Stromal cell of bone marrow (primary cell): ENCODE measurements around the gene ABCA13.

Experiments used
- DNase-seq: peaks from one replicate; pipeline ENCODE4 v3.0.0-alpha.2; 2012; ENCODE audit warnings: low read depth

Gene ABCA13

GRCh38 chr7:48428091-48428684 is 256.9 kb downstream of the ABCA13 start:
- DNase-seq, result no peak

- no peak for DNase-seq
These were observed 257.9 kb downstream of the ABCA13 start for GRCh38 chr7:48429117-48429516.

DNA sequence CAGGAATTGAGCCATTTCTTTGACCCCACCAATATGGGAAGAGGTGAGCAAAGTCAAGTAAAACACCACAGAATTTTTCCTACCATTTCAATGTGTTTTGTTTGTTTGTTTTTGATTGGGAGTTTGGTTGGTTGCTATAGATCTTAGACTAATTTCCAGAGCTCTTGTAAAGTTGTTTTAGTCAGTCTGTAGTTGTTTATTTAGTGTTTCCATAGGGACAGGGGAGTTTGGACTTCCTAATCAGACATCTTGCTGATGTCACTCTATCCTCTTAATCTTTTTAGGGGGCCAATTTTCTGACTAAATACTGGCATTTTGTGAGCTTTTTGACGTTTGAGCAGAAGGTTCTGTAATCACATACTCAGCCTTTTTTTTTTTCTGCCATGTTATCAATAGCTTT is 266.9 kb downstream of the ABCA13 start:
- DNase-seq, result no peak

- DNase-seq, result no peak
These were observed 270.7 kb downstream of the ABCA13 start for GRCh38 chr7:48441848-48442492.

DNA sequence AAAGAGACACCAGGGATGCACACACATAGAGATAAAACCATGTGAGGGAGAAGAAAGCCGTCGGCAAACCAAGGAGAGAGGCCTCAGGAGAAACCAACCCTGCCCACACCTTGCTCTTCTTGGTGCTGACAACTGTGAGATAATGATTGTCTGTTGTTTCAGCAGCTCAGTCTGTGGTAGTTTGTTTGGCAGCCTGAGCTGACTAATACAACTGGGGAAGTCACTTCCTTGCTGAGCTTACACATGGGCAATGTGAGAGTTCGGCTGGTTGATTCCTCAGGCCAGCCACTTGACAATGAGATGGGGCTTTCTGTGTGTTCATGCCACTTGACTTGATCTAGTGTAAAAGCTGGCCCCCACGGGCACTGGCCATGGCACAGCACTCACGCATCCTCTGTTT is 271.8 kb downstream of the ABCA13 start:
- no peak for DNase-seq

GRCh38 chr7:48446721-48447120 is 275.5 kb downstream of the ABCA13 start:
- DNase-seq, result no peak

DNA sequence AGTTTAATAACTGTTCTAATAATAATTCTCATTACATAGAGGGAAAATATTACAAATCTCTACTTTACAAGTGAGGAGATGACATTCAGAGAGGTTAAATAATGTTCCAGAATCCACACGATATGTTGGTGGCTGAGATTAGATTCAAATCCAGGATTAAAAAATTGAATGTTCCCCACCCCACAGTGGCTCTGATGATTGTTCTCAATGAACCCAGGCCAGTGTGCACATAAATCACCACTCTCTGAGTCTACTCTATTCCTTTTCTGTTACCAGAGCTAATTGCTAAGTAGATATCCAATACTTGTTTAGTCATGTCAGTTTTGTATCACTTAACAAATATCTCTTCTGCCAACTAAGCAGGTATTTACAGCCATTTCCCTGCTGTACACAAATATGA is 281.0 kb downstream of the ABCA13 start:
- no peak for DNase-seq

GRCh38 chr7:48454750-48455192 is 283.5 kb downstream of the ABCA13 start:
- no peak for DNase-seq

DNA sequence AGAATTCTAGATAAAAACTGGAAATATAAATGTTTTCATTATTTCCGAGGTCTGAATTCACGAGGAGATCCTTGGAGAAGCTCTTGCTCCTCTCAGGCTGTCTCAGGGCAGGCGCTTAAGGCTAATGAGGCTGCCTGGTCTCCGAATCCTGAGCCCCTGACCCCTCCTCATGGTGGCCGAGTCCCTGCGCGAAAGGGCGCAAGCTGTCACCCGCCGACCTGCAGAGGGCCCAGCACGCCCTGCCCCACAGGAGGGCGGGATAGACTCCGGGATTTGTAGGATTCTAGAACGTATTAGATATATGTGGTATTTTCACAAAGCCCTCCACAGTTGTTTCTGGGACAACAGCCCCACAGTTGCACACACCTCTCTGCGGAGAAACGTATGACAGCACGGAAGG is 284.1 kb downstream of the ABCA13 start:
- no peak for DNase-seq

- no peak for DNase-seq
These were observed 287.7 kb downstream of the ABCA13 start for GRCh38 chr7:48458701-48459524.

DNA sequence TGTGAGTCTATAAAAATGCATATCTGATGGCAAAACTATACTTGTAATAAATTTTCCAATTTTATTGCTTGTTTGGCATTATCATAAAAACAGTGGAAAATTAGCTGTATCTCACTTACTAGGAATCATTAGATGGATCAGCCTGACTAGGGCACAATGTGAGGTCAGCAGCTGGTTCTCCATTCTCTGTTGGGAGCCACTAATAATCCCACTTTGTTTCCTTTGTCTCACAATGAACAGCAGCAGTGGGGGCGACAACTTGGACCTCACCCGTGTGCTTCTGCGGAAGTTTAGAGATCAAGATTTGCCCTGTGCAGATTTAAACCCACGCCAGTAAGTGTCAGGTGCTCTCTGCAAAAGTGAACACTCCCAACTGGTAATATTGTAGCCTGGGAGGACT is 295.5 kb downstream of the ABCA13 start:
- no peak for DNase-seq

- DNase-seq, result no peak
These were observed 299.9 kb downstream of the ABCA13 start for GRCh38 chr7:48471196-48471595.

DNA sequence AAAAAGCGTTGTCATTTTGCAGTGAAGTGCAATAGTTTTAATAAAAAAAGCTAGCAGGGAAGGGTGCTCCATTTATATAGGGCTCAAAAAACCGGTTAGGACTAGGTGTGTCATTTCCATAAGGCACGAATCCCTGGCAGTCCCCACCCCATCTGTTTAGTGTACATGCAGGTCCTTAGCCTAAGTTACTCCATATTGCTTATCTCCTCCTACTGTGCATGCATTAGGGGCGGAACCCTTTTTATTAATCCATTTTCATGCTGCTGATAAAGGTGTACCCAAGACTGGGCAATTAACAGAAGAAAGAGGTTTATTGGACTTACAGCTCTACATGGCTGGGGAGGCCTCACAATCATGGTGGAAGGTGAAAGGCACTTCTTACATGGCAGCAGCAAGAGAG is 301.4 kb downstream of the ABCA13 start:
- no peak for DNase-seq

DNA sequence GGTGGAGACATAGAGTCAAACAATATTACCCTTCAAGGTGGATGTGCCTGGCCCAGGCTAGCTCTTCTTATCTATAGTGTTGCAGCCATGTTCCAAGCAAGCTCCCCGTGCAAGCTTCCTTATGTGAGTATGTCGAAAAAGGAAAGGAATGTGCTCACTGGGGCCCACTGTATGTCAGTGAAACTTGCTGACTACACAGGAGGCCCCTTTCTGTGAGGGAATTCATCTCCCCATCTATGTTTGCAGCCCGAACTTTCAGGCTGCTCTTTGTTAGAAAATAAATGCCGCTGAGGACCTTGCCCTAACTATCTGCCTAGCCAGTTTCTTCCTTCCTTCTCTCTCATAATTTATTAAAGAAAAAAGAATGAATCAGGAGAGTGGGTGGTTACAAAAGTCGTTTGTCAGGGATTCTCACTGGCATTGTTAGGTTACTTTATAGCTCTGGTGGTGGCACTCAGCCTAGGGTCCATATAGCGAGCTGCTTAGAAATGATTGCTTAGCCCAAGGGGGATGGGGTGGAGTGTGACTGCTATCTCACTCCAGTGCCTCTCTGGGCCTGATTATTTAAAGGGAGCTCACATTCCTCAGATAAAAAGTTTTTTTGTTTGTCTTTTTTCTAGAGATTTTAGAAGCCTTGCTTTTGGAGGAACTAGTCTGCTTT is 302.1 kb downstream of the ABCA13 start:
- DNase-seq, result no peak

DNA sequence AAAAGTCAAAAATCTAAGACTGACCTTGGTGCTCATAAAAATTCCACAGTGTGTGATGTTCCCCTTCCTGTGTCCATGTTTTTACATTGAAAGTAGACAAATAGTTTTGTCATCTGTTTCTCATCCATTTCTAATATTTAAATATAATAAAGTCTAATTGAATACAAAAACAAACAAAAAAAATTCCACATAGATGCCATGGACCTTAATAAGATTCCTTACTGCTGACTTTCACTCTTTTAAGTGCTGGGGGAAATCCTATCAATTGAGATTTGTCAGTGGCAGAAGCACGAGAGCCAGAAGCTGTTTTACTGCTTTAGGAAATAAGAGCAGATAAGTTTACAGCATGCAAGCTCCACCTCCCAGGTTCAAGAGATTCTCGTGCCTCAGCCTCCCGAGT is 310.0 kb downstream of the ABCA13 start:
- no peak for DNase-seq

GRCh38 chr7:48497521-48497920 is 326.3 kb downstream of the ABCA13 start:
- no peak for DNase-seq

- no peak for DNase-seq
These were observed 330.8 kb downstream of the ABCA13 start for GRCh38 chr7:48502021-48502420.

DNA sequence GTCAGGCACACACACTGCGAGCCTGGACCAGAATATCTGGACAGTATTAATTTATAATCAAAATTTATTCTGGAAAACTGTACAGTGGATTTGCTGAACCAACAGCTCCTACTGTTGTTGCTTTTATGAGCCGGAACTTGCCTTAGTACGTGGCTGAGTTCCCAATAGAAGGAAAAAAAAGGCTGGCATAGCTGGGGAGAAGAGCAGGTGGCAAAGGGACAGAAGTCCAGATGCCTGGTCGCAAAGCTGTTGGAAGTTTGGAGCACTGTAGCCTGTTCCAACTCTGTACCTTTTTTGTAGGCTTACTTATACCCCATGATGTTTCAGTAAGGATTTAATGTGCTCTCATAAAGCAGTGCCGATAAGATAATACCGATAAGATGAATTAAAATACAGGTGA is 333.8 kb downstream of the ABCA13 start:
- no peak for DNase-seq

DNA sequence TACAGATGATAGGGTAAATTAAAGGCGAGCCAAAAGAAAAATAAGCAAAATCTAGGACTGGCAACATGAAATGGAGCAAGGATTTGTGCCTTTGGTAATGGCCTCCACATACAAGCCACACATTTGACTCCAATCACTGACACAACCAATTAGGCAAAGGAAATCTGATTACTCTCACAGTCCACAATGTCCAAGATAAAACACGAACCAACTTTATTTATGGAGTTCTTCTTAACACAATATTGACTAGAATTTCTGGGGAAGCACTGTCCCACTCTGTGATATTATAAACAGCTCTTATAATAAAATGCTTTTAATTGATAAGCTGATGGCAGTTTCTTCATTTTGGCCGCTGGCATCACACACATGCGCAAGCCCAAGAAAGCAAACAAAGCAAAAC is 334.2 kb downstream of the ABCA13 start:
- DNase-seq, result no peak

- no peak for DNase-seq
These were observed 335.3 kb downstream of the ABCA13 start for GRCh38 chr7:48506569-48506968.

GRCh38 chr7:48511080-48511479 is 339.8 kb downstream of the ABCA13 start:
- no peak for DNase-seq

DNA sequence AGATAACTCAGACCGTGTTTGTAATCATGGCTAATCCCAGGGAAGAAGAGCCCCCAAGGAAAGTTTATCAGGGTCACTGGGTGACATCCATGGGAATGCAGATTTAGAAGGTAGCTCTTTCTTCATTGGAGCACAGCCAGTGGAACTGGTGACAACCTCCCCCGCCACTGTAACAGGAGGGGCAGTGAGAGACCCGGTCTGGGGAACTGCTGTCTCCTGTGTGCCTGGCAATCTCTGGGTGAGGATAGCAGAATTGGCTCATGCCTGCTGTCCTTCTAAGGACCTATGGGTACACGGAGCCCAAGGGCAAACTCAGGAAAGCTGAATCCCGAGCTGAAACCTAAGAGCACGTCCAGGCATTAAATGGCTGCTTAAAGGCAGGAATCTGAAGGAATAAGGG is 341.6 kb downstream of the ABCA13 start:
- no peak for DNase-seq

- DNase-seq, result no peak
These were observed 343.9 kb downstream of the ABCA13 start for GRCh38 chr7:48515171-48515570.
